Measurements from ENCODE around the gene ENTREP3. TPM values are rescaled to one million over a fixed set of nuclear protein-coding genes. Genes with fewer than 3 reads are reported as not detected.
"Not testable (repeated sequence)": the region's sequence is repeated elsewhere in the genome, so short reads cannot be mapped to it uniquely, and the experiment has no call there.

Gene ENTREP3
- 10 to 100 TPM; 20.7 to 32.1 TPM for total RNA-seq

GRCh38 chr1:155255243-155256007, at the start of gene ENTREP3:
ENTREP3 (minus strand) TSS chr1:155255483; CDS start chr1:155254877, 606 bp downstream.
- H3K4me3 Mint-ChIP-seq, result peak within 1 kb of the TSS; percentile 84
- H3K9me3 Mint-ChIP-seq, result no peaks in the 10 kb centered on the region
- peaks cover 28% of the 10 kb centered on the region for H3K4me1 Mint-ChIP-seq
- peak within 1 kb of the TSS; percentile 85 for H3K27ac Mint-ChIP-seq
- H3K27me3 Mint-ChIP-seq, result no peaks in the 10 kb centered on the region
- peak; percentile 79 for ATAC-seq (replicated peaks)
- H3K36me3 Mint-ChIP-seq (ENCODE audit: low read depth), result peaks cover 51% of the 10 kb centered on the region

DNA sequence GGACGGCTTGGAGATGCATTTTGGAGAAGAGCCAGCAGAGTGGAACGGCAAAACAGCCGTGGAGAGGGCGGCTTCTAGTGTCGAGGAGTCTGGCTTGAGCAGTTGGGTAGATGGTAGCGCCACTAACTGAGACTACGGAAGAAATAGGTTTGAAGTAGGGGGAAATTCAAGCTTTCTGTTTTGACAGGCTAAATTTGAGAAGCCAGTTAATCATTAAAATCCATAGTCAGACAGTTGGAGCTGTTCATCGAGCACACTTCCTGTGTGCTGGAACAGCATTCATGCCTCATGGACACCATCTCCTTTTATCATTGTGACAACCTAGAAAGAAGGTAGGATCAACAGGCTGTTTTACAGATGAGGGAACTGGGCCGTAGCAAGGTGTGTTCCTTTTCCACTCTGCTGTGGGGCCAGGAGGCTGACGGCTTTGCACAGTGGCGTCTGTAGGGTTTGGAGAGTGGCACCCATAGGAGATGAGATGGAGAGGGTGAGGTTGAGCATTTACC, 49.3 kb upstream of the ENTREP3 start:
- Mint-ChIP-seq H3K36me3 (ENCODE audit: low read depth) (peaks cover 16% of the 10 kb centered on the region), H3K9me3 (no peaks in the 10 kb centered on the region), H3K27me3 (no peaks in the 10 kb centered on the region), H3K4me3 (no peak overlapping the region), H3K4me1 (no peaks in the 10 kb centered on the region), H3K27ac (peak overlapping the region; percentile 65)
- ATAC-seq (replicated peaks), result no peak

DNA sequence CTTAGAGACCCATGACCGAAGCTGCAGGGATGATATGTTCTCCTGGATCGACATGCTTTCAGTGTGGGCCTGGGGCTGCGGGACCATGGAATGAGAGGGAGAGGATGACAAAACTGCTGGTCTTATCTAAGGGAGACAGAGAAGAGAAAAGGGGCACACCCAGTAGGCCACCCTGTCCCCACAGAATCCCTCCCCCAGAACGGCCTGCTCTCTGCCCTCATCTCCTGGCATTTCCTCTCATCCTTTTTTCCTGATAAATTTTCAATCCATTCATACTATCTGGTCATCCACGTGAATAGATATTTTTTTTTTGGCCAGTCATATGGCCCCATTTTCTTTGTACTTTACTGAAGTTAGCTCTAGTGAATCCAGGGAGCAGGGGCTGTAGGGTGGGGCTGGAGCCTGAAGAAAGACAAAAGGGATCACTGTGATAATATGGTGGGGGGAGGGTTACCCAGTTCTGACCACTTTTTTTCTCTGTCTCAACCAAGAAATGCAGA, 46.1 kb upstream of the ENTREP3 start, which contains the start of gene PKLR:
PKLR (minus strand) TSS at position 97 of the 500 bp plus-strand sequence; CDS start at position 54, 43 bp downstream.
- no peak within 1 kb of the TSS for H3K4me3 Mint-ChIP-seq
- no peak for ATAC-seq (replicated peaks)
- H3K27ac Mint-ChIP-seq, result no peak within 1 kb of the TSS
- no peaks in the 10 kb centered on the region for H3K4me1 Mint-ChIP-seq
- H3K9me3 Mint-ChIP-seq, result no peaks in the 10 kb centered on the region
- peaks cover 12% of the 10 kb centered on the region for H3K27me3 Mint-ChIP-seq
- H3K36me3 Mint-ChIP-seq (ENCODE audit: low read depth), result no peaks in the 10 kb centered on the region

GRCh38 chr1:155300553-155301329, 45.5 kb upstream of the ENTREP3 start:
- ATAC-seq (replicated peaks), result no peak
- peaks cover 18% of the 10 kb centered on the region for H3K27me3 Mint-ChIP-seq
- no peak overlapping the region for H3K27ac Mint-ChIP-seq
- no peaks in the 10 kb centered on the region for H3K4me1 Mint-ChIP-seq
- no peak overlapping the region for H3K4me3 Mint-ChIP-seq
- H3K36me3 Mint-ChIP-seq (ENCODE audit: low read depth), result no peaks in the 10 kb centered on the region
- H3K9me3 Mint-ChIP-seq, result no peaks in the 10 kb centered on the region

DNA sequence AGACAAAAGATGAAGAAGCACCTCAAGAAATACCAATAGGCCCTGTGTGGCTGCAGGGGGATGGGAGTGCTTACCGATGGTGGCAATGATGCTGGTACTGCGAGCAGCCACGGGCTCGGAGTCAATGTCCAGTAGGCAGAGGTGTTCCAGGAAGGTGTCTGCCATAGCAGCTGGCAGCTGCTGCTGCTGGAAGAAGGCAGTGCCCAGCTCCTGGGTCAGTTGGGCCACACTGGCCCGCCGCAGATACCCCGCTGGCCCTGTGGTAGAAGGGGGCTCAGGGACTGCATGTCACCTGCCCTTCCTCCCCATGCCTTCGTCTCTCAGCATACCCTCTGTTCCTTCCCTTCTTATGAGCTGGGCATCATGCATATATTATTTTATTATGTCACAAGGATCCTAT, 44.7 kb upstream of the ENTREP3 start:
- Mint-ChIP-seq H3K27me3 (peaks cover 21% of the 10 kb centered on the region), H3K36me3 (ENCODE audit: low read depth) (no peaks in the 10 kb centered on the region), H3K9me3 (no peaks in the 10 kb centered on the region), H3K27ac (no peak overlapping the region), H3K4me1 (no peaks in the 10 kb centered on the region), H3K4me3 (no peak overlapping the region)
- no peak for ATAC-seq (replicated peaks)

GRCh38 chr1:155297384-155297783, 42.1 kb upstream of the ENTREP3 start:
- no peak for ATAC-seq (replicated peaks)
- Mint-ChIP-seq H3K27ac (no peak overlapping the region), H3K27me3 (peaks cover 29% of the 10 kb centered on the region), H3K9me3 (no peaks in the 10 kb centered on the region), H3K4me3 (no peak overlapping the region), H3K36me3 (ENCODE audit: low read depth) (no peaks in the 10 kb centered on the region), H3K4me1 (no peaks in the 10 kb centered on the region)

DNA sequence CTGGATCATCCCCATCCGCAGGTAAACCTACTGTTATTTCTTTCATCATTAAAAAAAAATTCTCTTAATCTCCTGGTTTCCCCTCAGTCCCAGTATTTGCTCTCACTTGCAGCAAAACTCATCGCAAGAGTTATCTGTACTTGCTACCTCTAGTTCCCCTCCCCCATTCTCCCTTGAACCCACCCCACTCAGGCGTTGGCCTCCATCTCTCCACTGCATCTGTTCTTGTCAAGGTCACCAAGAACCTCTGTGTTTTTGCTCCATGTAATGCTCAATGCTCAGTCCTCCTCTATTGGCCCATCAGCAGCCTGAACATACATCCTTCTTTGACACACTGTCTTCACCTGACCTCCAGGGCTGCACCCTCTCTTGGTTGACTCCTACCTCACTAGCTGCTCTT, 41.4 kb upstream of the ENTREP3 start:
- Mint-ChIP-seq H3K36me3 (ENCODE audit: low read depth) (no peaks in the 10 kb centered on the region), H3K9me3 (no peaks in the 10 kb centered on the region), H3K27ac (no peak overlapping the region), H3K4me3 (no peak overlapping the region), H3K4me1 (no peaks in the 10 kb centered on the region), H3K27me3 (peaks cover 29% of the 10 kb centered on the region)
- no peak for ATAC-seq (replicated peaks)

- Mint-ChIP-seq H3K27me3 (peaks cover 29% of the 10 kb centered on the region), H3K9me3 (no peaks in the 10 kb centered on the region), H3K36me3 (ENCODE audit: low read depth) (no peaks in the 10 kb centered on the region), H3K4me1 (no peaks in the 10 kb centered on the region), H3K27ac (no peak overlapping the region), H3K4me3 (no peak overlapping the region)
- no peak for ATAC-seq (replicated peaks)
These were observed 40.6 kb upstream of the ENTREP3 start for GRCh38 chr1:155295942-155296267.

- Mint-ChIP-seq H3K36me3 (ENCODE audit: low read depth) (no peaks in the 10 kb centered on the region), H3K27me3 (peaks cover 29% of the 10 kb centered on the region), H3K4me1 (no peaks in the 10 kb centered on the region), H3K9me3 (no peaks in the 10 kb centered on the region), H3K4me3 (no peak overlapping the region), H3K27ac (no peak overlapping the region)
- ATAC-seq (replicated peaks), result no peak
These were observed 40.1 kb upstream of the ENTREP3 start for GRCh38 chr1:155295183-155295941.

GRCh38 chr1:155294520-155295182, 39.4 kb upstream of the ENTREP3 start:
- Mint-ChIP-seq H3K27ac (no peak overlapping the region), H3K4me3 (peak overlapping the region; percentile 10), H3K4me1 (no peaks in the 10 kb centered on the region), H3K9me3 (no peaks in the 10 kb centered on the region), H3K36me3 (ENCODE audit: low read depth) (no peaks in the 10 kb centered on the region), H3K27me3 (peaks cover 29% of the 10 kb centered on the region)
- ATAC-seq (replicated peaks), result no peak

- no peaks in the 10 kb centered on the region for H3K9me3 Mint-ChIP-seq
- no peak for ATAC-seq (replicated peaks)
- H3K27me3 Mint-ChIP-seq, result peaks cover 29% of the 10 kb centered on the region
- no peak overlapping the region for H3K27ac Mint-ChIP-seq
- H3K4me1 Mint-ChIP-seq, result no peaks in the 10 kb centered on the region
- no peaks in the 10 kb centered on the region for H3K36me3 Mint-ChIP-seq (ENCODE audit: low read depth)
- no peak overlapping the region for H3K4me3 Mint-ChIP-seq
These were observed 37.9 kb upstream of the ENTREP3 start for GRCh38 chr1:155293086-155293749.

GRCh38 chr1:155291006-155291405, 35.7 kb upstream of the ENTREP3 start:
- H3K27me3 Mint-ChIP-seq, result peaks cover 13% of the 10 kb centered on the region
- ATAC-seq (replicated peaks); H3K27ac Mint-ChIP-seq; H3K4me1 Mint-ChIP-seq; H3K36me3 Mint-ChIP-seq (ENCODE audit: low read depth); H3K9me3 Mint-ChIP-seq; H3K4me3 Mint-ChIP-seq: not testable (repeated sequence)

- no peak for ATAC-seq (replicated peaks)
- Mint-ChIP-seq H3K27ac (no peak overlapping the region), H3K4me1 (no peaks in the 10 kb centered on the region), H3K9me3 (no peaks in the 10 kb centered on the region), H3K36me3 (ENCODE audit: low read depth) (no peaks in the 10 kb centered on the region), H3K4me3 (no peak overlapping the region), H3K27me3 (no peaks in the 10 kb centered on the region)
These were observed 32.8 kb upstream of the ENTREP3 start for GRCh38 chr1:155287987-155288543.
